ENCODE data around the gene RREB1. TPM values are rescaled to one million over a fixed set of nuclear protein-coding genes. Genes with fewer than 3 reads are reported as not detected.

RREB1 gene
- total and polyA plus RNA-seq, 2 of the 4 experiments (the other 2 are of a cell fraction), result 8.4 to 14.5 TPM

DNA sequence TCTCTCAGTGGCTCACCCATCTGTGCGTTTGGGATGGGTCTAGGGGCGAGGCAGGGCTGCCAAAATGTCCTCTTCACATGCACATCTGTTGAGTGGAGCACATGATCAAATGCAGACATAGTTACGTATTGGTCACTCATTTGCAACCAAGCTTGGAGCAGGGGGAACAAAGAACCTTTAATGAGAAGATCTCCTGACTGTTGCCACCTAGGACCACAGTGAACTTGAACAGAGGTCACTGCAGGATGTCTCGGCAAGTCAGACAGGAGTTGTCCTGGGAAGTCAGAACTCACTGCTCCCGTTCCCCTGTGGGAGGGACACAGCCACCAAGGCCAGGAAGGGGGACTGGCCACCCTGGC, 131.8 kb downstream of the RREB1 start:
- POLR2A ChIA-PET (ENCODE audit: unreplicated experiment), result no interaction called here

More for the DNA sequence above, 131.8 kb downstream of the RREB1 start:
- in situ Hi-C loops (cut with MboI; ENCODE audit: low sequenced_read_pairs) (no loop called here), intact Hi-C loops (cut with micrococcal nuclease) (no loop called here), dilution Hi-C loops (cut with HindIII; ENCODE audit: low sequenced_read_pairs, unreplicated experiment) (no loop called here)
- Histone ChIP-seq H3K9me1 (ENCODE audit: insufficient read depth, low read length) (peaks cover 16% of the 10 kb centered on the region), H3K27ac (ENCODE audit: insufficient read depth, low read length) (no peak overlapping the region), H3K36me3 (ENCODE audit: control insufficient read depth, insufficient read depth, low read length) (peaks cover 21% of the 10 kb centered on the region), H2AK9ac (replicated peaks; ENCODE audit: low read depth, low read length, poor library complexity) (no peak overlapping the region), H4K91ac (ENCODE audit: insufficient read depth, low read depth, low read length) (no peak overlapping the region), H4K8ac (ENCODE audit: low read depth in 2 of 2, low read length in 2 of 2) (no peak overlapping the region), H3K79me1 (ENCODE audit: low read depth in 1 of 2, low read length in 2 of 2) (peaks cover 24 to 78% of the 10 kb centered on the region in 2 experiments), H3K23ac (ENCODE audit: low read depth, low read length) (no peak overlapping the region), H2BK120ac (ENCODE audit: low read depth, low read length) (no peak overlapping the region), H3K4me3 (ENCODE audit: insufficient read depth, low read depth, low read length) (no peak overlapping the region), H3K27me3 (ENCODE audit: control insufficient read depth, insufficient read depth, low read length) (no peaks in the 10 kb centered on the region), H3K4me2 (ENCODE audit: low read depth, low read length) (no peak overlapping the region), H2AFZ (replicated peaks; ENCODE audit: low read length, poor library complexity) (no peak overlapping the region), H4K20me1 (ENCODE audit: insufficient read depth, low read length) (peaks cover 43% of the 10 kb centered on the region), H3K14ac (replicated peaks; ENCODE audit: low read depth, low read length) (no peak overlapping the region), H3K9me3 (ENCODE audit: control insufficient read depth, insufficient read depth, low read length) (no peaks in the 10 kb centered on the region), H2BK5ac (ENCODE audit: low read depth, low read length, poor library complexity, severe bottlenecking) (no peak overlapping the region), H3K4ac (ENCODE audit: low read depth, low read length) (no peak overlapping the region), H3K56ac (ENCODE audit: extremely low read depth, insufficient read depth, low read length) (no peak overlapping the region), H3K4me1 (ENCODE audit: control insufficient read depth, insufficient read depth, low read length) (peaks cover 13% of the 10 kb centered on the region), H2BK15ac (ENCODE audit: low read depth, low read length) (no peak overlapping the region), H4K5ac (ENCODE audit: low read depth, low read length) (no peak overlapping the region), H2AK5ac (ENCODE audit: low read depth, low read length) (no peak overlapping the region), H2BK20ac (ENCODE audit: low read depth, low read length) (no peak overlapping the region), H3K9ac (ENCODE audit: low read depth, low read length) (no peak overlapping the region), H3K18ac (ENCODE audit: low read depth, low read length) (no peak overlapping the region)
- BruUV-seq (replicated peaks), result no TSS peak
- no CpG with 5 or more reads among the region's 5 CpGs for WGBS, 2 experiments (ENCODE audit: extremely low coverage in 2 of 2, insufficient read length in 1 of 2)
- CTCF ChIA-PET, result interaction anchor here (0.5 to 0.8 kb wide), 2 partner anchors 69 to 108 kb away, joined by 3 to 4 read pairs; no protein-coding TSS in a partner anchor
- TF ChIP-seq CHD1 (IDR thresholded peaks at IDR 0.05; ENCODE audit: low read depth, low read length) (no peak), RCOR1 (IDR thresholded peaks at IDR 0.05; ENCODE audit: insufficient replicate concordance, low read length) (no peak), RAD21 (IDR thresholded peaks at IDR 0.05; ENCODE audit: low read length) (no peak), POLR2A (IDR thresholded peaks at IDR 0.05; ENCODE audit: low read depth, low read length) (no peak), MAFK (IDR thresholded peaks at IDR 0.05; ENCODE audit: low read depth, low read length) (no peak), NFE2L2 (IDR thresholded peaks at IDR 0.05; ENCODE audit: low read depth, low read length) (no peak), CEBPB (IDR thresholded peaks at IDR 0.05; ENCODE audit: low read depth, low read length) (no peak), BHLHE40 (IDR thresholded peaks at IDR 0.05; ENCODE audit: low read depth, low read length) (no peak), MAZ (IDR thresholded peaks at IDR 0.05; ENCODE audit: borderline replicate concordance, low read depth, low read length) (no peak), RFX5 (IDR thresholded peaks at IDR 0.05; ENCODE audit: low read depth, low read length) (no peak), FOS (IDR thresholded peaks at IDR 0.05; ENCODE audit: low read depth, low read length) (no peak), MXI1 (IDR thresholded peaks at IDR 0.05; ENCODE audit: borderline replicate concordance, low read depth, low read length) (no peak), SMC3 (IDR thresholded peaks at IDR 0.05; ENCODE audit: low read depth, low read length) (no peak)
- TF ChIP-seq, protein P1, sequence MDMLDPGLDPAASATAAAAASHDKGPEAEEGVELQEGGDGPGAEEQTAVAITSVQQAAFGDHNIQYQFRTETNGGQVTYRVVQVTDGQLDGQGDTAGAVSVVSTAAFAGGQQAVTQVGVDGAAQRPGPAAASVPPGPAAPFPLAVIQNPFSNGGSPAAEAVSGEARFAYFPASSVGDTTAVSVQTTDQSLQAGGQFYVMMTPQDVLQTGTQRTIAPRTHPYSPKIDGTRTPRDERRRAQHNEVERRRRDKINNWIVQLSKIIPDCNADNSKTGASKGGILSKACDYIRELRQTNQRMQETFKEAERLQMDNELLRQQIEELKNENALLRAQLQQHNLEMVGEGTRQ (IDR thresholded peaks at IDR 0.05; ENCODE audit: low read depth, low read length), result no peak
- TF ChIP-seq, protein P2, sequence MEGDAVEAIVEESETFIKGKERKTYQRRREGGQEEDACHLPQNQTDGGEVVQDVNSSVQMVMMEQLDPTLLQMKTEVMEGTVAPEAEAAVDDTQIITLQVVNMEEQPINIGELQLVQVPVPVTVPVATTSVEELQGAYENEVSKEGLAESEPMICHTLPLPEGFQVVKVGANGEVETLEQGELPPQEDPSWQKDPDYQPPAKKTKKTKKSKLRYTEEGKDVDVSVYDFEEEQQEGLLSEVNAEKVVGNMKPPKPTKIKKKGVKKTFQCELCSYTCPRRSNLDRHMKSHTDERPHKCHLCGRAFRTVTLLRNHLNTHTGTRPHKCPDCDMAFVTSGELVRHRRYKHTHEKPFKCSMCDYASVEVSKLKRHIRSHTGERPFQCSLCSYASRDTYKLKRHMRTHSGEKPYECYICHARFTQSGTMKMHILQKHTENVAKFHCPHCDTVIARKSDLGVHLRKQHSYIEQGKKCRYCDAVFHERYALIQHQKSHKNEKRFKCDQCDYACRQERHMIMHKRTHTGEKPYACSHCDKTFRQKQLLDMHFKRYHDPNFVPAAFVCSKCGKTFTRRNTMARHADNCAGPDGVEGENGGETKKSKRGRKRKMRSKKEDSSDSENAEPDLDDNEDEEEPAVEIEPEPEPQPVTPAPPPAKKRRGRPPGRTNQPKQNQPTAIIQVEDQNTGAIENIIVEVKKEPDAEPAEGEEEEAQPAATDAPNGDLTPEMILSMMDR (conservative IDR thresholded peaks at IDR 0.05; ENCODE audit: low read depth, low read length), result no peak
- TF ChIP-seq, protein P3, sequence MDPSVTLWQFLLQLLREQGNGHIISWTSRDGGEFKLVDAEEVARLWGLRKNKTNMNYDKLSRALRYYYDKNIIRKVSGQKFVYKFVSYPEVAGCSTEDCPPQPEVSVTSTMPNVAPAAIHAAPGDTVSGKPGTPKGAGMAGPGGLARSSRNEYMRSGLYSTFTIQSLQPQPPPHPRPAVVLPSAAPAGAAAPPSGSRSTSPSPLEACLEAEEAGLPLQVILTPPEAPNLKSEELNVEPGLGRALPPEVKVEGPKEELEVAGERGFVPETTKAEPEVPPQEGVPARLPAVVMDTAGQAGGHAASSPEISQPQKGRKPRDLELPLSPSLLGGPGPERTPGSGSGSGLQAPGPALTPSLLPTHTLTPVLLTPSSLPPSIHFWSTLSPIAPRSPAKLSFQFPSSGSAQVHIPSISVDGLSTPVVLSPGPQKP (IDR thresholded peaks at IDR 0.05; ENCODE audit: borderline replicate concordance, low read depth, low read length), result no peak
- DNase-seq, result no peak
- ATAC-seq (ENCODE audit: low read depth), result no peak
